NCI-H345 (cell line): ENCODE data around the gene MALRD1.
"Not testable (repeated sequence)": the region's sequence is repeated elsewhere in the genome, so short reads cannot be mapped to it uniquely, and the experiment has no call there.

ENCODE experiments used
- DNase-seq: peaks from one replicate; lab custom pipeline; 2025; lab: John Stamatoyannopoulos, UW

The MALRD1 gene

DNA sequence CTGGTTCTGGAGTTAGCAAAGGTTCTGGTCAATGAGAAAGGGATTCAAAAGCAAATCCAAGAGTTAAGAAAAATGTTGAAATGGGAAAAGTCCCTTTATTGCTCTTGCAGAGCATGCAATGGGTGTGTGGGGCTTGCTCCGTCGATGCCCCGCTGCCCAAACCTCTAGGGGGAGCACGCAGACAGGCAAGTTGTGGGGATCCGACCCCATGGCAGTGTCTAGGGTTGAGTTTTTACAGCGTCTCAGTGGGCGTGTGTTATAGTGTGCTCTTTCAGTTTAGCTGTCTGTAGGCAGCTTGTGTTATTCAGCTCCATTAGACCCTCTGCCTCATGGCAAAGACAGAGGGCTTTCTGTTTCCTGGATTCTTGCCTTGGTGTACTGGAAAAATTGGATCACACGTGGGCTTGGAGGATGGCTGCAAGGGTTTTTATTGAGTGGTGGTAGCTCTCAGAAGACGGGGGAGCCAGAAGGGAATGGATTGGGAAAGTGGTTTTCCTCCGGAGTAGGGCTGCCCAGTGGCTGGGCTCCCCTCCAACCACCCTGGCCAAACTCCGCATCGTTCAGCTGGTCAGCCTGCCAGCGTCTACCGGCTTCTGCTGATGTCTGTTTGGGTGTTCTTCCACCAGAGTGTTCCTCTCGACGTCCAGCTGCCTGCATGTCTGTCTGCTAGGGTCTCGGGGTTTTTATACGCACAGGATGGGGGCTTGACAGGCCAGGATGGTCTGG, 665.4 kb downstream of the MALRD1 start:
- DNase-seq, result no peak

DNA sequence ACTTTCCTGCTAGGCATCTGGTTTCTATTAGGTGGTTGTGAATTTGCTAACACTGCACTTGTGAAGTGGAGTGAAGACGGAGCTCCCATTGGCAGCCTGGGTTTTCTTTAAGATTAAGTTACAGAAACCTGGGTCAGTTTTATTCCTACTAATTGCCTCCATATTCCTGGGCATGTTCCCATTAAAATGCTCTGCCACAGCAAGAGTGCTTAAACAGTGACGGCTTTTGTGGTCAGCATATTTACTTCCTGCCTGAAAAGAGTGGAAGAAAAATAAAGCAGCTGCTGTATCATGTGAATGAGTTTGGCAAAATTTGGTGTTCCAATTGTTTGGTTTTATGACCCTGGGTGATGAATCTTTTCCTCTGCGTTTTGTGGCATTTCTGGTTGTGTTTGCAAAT, 670.7 kb downstream of the MALRD1 start:
- DNase-seq, result no peak

DNA sequence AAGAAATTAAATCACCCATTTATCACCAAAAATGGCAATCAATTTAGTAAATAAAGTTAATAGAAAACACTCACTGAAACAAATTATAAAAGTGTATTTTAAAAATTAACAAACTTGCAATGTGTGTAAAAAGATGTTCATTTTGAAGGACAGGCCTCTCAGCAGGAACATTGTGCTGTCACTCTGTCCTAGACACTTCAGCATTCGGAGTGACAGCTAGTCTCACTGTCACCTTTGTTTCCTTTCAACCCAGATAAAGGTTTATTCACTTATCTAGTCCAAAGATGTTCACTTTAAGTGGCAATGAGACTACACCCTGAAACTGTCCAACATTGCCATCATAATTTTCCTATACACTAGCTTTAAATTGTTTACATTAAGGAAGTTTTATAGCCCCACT, 675.7 kb downstream of the MALRD1 start:
- DNase-seq, result no peak

DNA sequence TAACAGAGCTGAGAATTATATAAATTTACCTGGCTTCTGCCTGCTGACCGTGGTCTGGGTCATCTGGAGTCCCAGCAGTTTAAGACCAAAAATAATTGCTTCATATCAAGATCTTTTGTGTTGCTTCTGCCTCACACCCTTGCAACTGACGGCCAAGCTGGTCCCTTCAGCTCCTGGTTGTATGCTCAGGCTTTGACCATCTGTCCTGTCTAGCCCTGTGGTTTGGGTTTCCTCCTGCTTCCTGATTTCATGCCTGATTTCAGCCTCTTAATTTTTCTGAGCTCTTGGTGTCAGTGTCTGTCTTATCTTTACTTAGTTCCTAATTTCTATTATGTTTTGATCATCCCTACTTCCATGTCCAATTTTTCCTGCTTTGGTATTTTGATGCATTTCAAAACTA, 679.8 kb downstream of the MALRD1 start:
- no peak for DNase-seq

DNA sequence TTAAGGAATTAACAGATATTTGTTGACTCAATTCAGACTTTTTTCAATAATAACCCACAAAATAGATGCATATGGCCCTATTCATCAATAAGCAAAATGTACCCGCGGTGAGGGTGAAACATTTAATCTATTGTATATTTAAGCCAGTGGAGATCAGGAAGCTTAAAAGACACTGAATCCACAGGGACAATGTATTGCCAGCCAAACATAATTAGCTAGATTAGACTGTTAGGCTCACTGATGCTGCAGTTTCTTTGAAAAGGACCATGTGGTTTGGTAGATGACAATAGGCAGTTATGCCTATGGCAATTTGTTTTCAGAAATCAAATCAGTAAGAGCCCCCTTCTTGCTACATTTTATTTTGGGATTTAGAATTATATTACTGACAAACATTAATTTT, 680.4 kb downstream of the MALRD1 start:
- DNase-seq, result no peak

DNA sequence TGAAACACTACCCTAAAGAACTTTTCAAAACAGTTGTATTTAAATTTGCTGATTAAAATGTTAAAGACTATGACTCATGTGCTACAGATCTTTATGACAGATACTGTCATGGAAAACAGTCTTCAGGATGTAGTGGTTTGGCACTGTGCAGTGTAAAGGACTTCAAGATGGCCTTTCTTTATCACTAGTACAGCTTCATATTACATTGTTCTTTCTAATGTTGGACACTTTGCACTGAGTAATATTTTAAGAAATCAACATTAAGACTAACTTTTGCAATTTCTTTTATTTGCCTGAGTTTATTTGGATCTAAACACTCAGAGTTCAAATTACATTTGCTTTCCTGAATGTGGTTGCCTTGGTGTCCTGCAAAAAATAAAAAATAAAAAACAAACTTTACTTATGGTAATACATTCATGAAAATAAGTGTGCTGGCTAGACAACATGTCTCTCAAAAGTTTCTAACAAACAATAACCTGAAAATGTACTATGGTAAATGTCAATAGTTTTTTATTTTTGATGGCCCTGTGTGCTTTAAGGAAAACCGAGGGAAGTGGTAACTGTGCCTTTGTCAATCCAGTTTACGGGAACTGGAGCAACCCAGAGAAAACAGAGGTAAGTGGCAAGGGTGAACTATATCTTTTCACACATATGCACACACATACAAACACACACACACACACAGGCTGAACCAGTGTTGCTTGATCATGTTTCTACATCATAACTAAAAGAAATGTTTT, 681.7 kb downstream of the MALRD1 start:
- DNase-seq, result no peak

DNA sequence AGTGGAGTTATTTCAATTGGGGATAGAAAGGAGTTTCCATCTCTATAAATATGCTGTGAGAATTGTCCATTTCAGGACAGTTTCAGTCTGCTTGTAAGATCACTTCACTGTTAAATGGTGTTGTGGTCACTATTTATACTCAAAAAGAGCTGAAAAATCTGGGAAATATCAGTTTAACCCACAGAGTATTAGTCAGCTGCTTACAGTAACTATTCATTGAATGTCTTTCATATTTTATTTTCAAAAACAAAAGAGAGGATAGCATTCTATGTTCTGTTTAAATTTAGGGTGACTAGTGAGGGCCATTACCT, 682.3 kb downstream of the MALRD1 start:
- no peak for DNase-seq

DNA sequence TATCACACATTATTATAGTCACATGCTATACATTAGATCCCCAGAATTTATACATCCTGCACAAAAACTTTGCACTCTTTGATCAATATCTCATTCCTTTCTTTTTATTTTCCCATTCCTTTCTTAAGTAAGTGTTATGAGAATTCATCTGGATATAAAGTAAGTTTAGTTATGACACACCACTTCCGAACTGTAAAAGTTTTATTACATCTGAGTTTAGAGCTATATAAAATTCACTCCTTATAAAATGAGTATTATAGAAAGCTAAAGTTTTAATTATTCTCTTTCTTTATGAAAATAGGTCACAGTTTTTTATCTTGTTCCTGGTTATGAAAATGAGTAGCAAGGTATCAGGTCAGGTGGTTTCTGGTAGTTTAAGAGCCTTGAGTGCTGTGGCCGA, 683.0 kb downstream of the MALRD1 start:
- no peak for DNase-seq

DNA sequence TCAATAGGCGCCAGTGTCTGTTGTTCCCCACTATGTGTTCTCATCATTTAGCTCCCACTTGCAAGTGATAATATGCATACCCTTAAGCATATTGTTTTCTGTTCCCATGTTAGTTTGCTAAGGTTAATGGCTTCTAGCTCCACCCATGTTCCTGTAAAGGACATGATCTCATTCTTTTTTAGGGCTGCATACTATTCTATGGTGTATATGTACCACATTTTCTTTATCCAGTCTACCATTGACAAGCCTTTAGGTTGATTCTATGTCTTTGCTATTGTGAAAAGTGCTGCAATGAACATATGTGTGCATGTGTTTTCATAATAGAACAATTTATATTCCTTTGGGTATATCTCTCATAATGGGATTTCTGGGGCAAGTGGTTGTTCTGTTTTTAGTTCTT, 689.8 kb downstream of the MALRD1 start:
- no peak for DNase-seq

DNA sequence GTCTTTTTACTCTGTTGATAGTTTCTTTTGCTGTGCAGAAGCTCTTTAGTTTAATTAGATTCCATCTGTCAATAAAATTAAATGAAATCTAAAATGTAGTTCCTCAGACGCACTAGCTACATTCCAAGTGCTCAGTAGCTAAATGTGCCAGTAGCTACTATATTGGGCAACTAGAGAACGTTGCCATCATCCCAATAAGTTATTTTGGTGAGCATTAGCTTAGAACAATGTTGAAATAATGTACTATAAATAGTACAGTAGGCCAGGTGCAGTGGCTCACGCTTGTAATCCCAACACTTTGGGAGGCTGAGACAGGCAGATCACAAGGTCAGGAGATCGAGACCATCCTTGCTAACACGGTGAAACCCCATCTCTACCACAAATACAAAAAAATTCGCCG, 690.6 kb downstream of the MALRD1 start:
- DNase-seq, result not testable (repeated sequence)

DNA sequence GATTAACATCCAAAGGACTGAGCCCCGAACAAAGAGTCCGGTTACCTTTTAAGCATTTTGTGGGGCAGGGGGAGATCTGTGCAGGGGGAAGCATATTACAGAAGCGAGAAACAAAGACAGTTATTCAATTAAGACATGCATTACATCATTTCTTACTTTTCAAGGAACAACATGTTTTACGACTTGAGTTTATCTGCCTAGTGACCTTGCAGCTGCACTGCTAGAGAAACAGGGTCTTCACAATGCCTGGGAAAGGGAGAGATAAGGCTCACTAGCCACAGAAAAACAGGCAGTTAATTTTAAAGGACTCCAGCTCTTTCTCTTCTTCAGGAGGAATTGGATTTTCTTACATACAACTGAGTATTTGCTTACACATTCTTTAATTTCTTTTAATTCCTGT, 693.5 kb downstream of the MALRD1 start:
- DNase-seq, result not testable (repeated sequence)

DNA sequence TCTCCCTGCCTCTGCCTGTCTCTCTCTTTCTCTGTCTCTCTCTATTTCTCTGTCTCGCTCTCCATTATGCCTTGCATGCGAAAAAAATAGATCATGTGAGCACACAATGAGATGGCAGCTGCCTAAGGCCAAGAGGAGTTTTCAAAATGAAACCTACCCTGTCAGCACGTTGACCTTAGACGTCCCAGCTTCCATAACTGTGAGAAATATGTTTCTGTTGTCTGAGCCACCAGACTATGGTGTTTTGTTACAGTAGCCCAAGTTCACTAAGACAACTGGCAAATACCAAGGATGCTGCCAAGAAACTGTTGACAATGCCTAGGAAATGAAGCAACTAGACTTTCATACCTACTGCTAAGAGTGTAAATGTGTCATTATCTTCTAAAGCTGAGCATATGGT, 697.1 kb downstream of the MALRD1 start:
- DNase-seq, result no peak

DNA sequence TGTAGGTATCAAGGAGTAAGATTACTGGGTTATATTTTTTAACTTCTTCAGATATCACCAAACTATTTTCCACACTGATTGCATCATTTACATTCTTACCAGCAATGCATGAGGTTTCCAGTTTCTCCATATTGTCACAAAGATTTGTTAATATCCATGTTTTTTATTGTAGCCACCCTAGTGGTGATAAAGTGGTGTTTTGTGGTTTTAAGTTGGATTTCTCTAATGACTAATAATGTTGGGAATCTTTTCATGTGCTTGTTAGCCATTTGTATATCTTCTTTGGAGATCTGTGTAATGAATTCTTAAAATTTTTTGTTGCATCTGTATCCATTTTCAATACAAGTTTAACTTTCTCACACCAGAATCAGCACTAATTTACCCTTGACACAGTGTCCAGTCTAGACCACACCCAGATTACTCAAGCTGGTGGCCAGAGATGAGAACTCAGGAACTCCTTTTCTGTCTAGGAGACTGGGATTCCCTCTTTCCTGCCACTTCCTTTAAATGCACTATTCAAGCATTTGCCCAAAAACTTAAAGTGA, 700.7 kb downstream of the MALRD1 start:
- DNase-seq, result no peak

DNA sequence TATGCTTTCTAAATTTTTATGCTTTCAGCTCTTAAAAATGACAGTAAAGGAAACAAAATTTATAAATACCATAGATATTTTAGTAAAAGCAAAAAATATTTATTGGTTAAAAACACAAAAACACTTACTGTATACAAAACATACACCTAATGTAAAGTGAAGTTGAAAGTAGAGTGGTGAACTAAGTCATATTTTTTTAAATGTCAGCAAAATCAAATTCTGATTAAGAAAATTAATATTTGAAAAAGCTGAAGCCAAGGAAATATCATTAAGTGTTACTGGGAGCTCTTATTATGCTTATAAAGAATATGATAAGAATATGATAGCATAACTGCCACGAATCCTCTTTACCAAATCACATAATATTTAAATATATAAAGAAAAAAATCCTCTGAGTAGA, 702.4 kb downstream of the MALRD1 start:
- no peak for DNase-seq

DNA sequence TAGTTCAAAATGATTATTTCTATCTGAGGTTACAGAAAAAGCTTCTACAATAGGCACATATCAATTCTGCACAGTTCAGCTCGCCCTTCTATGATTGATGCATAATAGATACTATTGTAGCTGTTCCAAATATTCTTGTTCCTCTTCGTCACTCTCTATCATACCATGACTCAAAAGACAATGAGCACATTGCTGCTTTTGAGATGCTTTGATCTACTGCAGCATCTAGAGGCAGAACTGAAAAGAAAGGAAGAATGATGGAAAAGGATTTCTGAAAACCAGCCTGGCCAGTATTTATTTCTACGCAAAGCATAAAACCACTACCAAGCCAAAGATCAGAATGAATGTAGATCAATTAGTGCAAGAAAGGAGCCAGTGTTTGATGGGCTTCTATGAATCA, 708.3 kb downstream of the MALRD1 start:
- no peak for DNase-seq

DNA sequence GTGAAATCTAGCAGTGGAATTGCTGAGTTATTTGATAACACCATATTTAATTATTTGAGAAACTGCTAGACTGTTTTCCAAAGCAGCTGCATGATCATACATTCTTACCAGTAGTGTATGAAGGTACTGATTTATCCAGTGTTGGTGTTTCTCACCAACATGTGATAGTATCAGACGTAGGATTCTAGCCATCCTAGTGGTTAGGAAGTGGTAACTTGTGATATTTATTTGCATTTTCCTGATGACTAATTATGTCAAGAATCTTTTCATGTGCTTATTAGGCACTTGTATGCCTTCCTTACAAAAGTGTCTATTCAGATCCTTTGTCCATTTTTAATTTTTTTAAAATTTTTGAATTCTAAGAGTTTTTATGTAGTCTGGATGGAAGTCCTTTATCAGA, 713.4 kb downstream of the MALRD1 start:
- no peak for DNase-seq

DNA sequence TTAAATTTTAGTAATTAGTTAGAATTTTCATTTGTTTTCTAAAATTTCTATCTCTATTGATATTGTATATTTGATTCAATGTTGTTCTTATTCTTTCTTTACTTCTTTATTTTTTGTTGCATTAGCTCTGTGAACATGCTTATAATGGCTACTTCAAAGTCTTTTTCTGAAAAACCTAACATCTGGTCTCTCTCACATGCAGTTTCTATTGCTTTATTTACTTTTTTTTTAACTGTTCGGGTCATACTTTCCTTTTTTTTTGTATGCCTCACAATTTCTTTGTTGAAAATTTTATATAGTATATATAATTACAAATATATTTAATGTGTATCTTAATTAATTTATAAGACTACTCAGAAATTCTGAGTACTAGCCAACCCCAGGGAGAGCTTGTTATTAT, 715.5 kb downstream of the MALRD1 start:
- DNase-seq, result no peak

DNA sequence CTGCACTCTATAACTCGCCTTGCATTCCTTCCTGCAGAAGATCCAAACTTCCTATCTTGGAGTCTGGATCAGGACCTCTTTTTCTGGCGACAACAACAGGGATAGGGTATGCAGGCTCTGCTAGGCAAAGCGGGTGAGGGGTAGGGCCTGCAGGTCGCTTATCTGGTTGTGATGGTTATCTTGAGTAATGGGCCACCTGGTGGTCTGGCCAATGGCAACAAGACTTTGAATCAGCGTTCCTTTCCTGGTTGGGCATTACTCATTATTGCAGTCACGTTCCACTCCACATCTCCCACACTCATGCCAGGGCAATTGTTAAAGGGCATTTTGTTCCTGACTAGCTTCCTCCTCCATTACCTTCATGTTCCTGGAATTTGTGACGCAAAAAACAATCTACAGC, 719.3 kb downstream of the MALRD1 start:
- no peak for DNase-seq

DNA sequence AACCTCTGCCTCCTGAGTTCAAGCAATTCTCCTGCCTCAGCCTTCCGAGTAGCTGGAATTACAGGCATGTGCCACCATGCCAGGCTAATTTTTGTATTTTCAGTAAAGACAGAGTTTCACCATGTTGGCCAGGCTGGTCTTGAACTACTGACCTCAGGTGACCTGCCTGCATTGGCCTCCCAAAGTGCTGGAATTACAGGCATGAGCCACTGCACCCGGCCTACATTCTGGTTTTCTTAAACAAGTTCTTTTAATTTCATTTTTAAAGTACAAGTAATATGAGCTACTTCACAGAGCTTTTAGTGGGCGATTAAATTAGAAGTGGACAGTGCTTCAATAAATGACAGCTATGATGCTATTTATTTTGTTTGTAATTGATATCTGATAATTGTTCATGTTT, 721.2 kb downstream of the MALRD1 start:
- DNase-seq, result not testable (repeated sequence)

DNA sequence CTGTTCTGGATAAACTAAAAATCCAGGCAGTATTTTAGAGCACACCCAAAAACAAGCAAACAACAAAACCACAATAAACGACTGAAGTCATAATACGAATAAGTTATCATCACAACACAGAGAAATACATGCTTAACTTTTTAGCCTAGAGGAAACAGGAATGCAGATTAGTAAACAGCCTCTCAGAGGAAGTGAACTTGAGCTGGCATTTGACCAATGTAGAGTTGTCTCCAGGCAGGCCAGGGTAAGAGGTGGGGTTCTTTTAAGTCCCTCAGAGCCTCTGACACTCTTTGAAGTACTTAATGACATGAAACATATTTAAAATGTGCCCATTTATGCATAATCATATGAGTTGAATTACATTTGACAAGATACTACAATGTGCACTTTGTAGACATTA, 724.4 kb downstream of the MALRD1 start:
- DNase-seq, result no peak

DNA sequence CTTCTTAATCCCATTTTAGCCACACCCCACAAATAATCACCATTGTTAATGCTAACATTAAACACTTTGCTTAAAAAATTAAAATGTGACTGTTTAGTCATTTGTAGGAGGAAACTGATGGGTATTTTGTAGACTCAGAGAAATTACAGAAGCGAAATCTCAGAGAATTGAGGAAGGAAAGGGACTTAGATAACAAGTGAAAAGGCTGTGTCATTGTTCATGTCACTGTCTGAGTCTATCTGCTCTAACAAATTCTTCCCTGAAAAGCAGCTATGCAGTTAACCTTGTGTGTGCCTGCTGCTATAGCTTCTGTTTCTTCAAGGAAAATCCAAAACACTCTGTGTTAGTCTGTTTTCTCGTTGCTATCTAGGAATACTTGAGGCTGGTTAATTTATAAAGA, 726.7 kb downstream of the MALRD1 start:
- no peak for DNase-seq

DNA sequence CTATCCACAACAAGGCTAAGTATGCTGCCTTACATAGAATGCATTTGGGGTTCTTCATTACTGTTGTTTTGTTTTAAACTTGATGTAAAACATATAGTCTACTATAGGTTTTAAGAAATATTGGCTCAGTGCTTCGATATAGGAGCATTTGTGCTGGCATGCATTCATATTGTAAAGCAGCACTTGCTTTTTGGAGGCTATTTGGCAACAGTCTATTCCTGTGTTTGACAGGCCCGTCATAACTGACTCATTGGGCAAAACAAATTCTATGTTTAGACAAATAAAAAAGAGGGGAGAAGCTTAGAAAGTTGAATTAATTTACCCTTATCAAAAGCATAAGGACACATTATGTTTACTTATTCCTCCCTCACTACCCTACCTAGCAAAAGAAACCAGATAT, 729.2 kb downstream of the MALRD1 start:
- DNase-seq, result no peak

DNA sequence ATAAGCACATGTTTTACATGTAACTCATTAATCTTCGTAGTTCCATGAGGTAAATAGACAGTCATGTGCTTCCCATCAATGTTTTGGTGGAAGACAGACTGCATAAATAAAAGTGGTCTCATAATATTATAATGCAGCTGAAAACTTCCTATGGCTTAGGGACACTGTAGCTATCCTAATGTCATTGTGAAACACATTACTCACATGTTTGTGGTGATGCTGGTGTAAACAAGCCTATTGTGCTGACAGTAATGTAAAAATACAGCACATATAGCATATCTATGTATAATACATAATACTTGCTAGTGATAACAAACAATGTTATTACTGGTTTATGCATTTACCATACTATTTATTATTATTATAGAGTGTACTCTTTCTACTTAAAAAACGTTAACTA, 730.4 kb downstream of the MALRD1 start:
- DNase-seq, result no peak
